HG03521 (cell line): Measurements from ENCODE around the gene RPIA.
"Not testable (repeated sequence)": the region's sequence is repeated elsewhere in the genome, so short reads cannot be mapped to it uniquely, and the experiment has no call there.

ENCODE experiments used
- ATAC-seq: cut with Tn5 transposase; IDR thresholded peaks from one replicate; pipeline ENCODE4 v1.9.1; 2021; ENCODE audit warnings: mild to moderate bottlenecking, moderate library complexity; ENCODE audit not compliant: unreplicated experiment

Gene RPIA

GRCh38 chr2:88733155-88733902 is 41.9 kb downstream of the RPIA start:
- no peak for ATAC-seq

- ATAC-seq = no peak
Observed at GRCh38 chr2:88735133-88735532, 43.7 kb downstream of the RPIA start.

DNA sequence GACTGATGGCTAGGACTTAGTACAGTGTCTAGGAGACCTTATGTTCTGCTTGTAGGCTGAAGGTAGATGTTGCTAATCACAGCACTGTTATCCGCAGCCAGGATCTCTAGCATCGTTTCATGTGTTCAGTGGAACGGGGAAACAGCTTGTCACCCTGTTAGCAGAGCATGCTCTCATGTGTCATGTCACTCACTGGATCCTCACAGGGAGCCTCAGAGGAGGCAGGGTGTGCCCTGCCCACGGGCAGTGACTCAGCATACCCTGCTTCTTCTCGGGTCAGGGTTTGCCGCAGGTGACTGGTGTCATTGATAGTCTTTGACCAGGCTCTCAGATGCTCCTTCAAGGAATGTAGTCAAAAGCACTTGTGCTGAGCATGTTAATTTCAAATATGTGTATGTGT is 44.4 kb downstream of the RPIA start:
- no peak for ATAC-seq

DNA sequence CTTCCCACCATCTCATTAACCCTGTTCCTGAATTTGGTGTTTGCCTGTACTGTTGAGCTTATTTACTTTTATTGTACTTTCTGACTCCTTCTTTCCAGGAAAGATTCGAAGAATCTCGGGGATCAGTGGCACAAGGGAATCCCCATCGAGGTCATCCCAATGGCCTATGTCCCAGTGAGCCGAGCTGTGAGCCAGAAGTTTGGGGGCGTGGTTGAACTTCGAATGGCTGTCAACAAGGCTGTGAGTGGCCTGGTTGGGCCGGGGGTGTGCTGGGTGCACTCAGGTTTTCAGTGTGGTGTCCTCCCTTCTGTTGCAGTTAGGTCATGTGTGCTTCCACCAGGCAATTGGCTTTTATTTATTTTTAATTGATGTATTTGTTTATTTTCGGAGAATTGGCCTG is 45.0 kb downstream of the RPIA start:
- no peak for ATAC-seq

DNA sequence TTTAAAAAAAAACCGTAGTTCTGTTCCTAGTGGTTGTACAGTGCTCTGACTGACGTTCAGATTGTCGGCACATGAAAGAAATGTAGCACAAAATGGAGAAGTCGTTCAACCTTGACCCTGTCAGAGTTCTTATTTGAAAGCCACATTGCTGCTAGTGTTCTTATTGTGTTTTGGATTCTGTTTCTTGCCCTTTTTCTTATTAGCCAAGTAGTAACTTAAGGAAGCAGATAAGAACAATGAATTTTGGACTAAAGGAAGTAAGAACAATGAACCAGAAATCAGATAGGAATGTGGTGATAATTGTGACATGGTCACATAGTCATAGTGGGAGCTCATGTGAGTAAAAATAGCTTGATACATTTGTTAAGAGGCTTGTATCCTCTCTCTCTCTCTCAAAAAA is 45.9 kb downstream of the RPIA start:
- ATAC-seq = no peak

DNA sequence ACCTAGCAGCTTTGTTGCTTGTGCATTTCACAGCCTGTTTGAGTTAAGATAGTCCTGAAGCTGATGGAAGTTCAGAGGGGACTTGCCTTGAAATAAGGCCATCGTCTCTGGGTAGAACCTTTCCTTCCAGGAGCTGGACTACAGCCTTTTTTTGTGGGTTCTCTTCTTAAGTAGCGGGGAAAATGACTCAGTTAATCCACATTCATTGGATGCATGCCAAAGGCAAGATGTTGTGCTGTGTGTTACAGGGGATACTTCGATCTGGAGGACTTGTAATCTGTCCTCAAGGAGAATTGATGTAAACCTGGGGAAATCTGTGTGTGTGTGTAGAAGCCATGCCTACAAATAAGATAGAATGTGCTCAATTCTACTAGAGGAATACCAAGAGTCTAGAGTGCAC is 46.8 kb downstream of the RPIA start:
- no peak for ATAC-seq

DNA sequence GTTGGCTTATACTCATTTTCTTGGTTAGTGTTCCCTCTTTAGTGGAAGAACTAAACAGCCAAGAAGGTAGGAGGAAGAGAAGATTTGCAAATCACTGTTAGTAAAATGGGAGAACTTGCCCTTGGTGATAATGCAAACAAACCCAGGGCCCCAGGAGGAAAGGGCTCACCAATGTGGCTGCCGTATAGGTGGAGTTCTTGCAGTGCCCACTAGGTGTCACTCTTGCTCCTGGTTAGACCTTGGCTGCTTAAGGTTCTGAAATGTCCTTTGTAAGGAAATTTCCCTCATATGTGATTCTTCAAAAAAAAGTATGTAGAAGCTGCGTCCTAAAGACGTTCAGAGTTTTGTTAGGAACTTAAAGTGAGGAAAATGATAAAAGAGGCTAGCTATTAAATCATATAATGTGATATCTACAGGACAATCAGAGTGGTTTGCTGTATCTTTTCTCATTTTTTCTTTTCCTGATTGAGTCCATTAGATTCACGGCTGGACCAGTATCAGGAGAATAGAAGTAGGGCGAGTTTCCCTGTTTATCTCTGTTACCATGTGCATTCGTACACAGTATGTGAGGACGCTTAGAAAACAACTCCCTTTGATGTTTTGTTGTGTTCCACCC is 48.6 kb downstream of the RPIA start:
- ATAC-seq = peak; percentile 73

GRCh38 chr2:88746929-88747490 is 55.5 kb downstream of the RPIA start:
- no peak for ATAC-seq

DNA sequence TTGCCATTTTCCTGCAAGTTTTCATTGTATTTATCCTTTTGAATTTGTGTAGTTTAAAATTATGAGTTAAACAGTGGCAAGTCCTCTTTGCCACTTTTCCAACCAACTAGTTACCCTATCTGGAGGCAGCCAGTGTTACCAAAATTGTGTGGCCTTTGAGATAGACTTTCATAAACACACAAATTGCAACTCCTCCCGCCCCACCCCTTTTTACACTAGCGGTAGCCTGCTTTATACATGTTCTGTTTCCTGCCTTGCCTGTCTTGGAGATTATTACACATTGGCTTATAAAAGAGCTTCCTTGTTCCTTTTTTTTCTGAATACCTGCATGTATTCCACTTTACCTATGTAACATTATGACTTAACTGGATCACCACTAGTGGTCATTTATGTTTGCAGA is 56.5 kb downstream of the RPIA start:
- ATAC-seq = no peak

GRCh38 chr2:88751768-88752167 is 60.3 kb downstream of the RPIA start:
- ATAC-seq = no peak

GRCh38 chr2:88753833-88754584 is 62.5 kb downstream of the RPIA start:
- peak; percentile 84 for ATAC-seq

DNA sequence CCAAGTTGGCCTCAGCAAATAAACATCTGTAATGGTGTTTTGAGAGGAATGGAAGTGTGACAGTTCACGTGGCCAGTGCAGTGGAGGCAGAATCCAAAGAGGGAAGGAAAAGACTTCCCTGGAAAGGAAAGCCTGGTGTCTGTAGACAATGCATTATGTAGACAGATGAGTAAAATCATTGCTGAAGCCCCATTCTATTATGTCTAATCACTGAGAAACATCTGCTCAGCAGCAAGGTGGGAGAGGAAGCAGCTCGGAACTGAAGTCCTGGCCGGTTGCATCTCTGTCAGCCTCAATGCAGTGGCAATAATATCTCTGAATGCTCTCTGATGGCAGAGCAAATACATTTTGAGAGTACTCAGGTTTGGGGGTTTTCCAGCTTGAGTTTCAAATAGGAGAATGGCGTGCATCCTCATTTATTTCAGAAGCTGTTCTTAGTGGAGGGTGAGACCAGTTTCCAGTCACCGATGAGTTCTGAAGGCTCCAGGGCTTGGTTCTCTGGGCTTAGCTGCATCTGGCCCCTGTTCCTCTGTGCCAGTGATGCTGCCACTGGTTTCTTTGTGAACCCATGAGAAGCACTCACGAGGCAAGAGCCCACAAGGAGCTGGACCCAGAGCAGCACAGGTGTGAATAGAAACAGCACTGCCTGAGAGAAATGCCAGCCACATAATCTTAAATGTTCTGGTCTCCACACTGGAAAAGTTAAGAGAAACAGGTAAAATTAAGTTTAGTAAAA is 63.3 kb downstream of the RPIA start:
- no peak for ATAC-seq

DNA sequence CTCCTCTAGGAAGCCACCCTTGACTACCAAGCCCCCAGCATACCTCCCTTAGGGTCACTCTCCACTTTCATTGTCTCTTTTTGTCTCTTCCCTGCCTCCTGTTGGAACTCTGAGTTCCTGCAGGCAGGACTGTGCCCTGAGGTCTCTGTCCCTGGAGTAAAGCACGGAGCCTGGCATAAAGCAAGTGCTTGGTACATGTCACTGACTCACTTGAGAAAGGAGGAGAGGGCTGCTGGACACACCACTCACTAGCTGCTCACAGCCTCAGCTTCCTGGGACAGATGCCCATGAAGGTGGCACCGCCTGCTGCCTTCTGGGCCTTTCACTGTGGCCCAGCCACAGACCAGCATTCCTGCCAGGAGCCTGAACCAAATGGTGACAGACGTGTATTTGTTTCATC is 64.4 kb downstream of the RPIA start:
- no peak for ATAC-seq

DNA sequence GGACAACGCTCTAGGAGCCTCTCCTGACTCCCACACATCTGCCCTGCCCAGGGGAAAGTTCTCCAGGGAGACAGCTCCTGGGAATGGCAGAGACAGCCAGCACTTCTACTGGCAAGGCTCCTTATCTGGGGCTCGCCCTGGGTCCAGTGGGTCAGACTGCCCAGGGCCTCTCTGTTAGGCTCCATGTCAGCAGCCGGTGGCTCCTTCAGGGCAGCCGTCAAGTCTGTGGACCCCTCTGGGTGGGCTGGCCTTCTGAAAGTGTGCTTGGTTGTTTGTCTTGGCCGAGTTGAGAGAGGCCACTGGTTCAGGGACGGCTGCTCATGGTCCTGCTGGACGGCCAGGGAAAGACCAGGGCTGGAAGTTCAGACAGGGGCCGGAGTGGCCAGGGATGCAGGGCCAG is 65.6 kb downstream of the RPIA start:
- ATAC-seq = no peak

DNA sequence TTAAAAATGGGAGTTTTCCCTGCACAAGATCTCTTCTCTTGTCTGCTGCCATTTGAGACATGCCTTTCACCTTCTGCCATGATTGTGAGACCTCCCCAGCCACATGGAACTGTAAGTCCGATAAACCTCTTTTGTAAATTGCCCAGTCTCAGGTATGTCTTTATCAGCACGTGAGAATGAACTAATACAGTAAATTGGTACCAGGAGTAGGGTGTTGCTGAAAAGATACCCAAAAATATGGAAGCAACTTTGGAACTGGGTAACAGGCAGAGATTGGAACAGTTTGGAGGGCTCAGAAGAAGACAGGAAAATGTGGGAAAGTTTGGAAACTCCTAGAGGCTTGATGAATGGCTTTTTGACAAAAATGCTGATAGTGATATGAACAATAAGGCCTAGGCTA is 67.2 kb downstream of the RPIA start:
- ATAC-seq = not testable (repeated sequence)

- no peak for ATAC-seq
Observed at GRCh38 chr2:88760819-88761598, 69.5 kb downstream of the RPIA start.

GRCh38 chr2:88764141-88764849 is 72.8 kb downstream of the RPIA start:
- ATAC-seq = no peak

- no peak for ATAC-seq
Observed at GRCh38 chr2:88764850-88765153, 73.3 kb downstream of the RPIA start.

- ATAC-seq = peak; percentile 58
Observed at GRCh38 chr2:88765154-88765888, 73.8 kb downstream of the RPIA start.
